Activated CD8-positive, alpha-beta memory T cell treated with anti-CD3 and anti-CD28 coated beads for 36 hours (primary cell): ENCODE results near the gene TAF13. TPM values are rescaled to one million over a fixed set of nuclear protein-coding genes. Genes with fewer than 3 reads are reported as not detected.

Source experiments
- CTCF ChIA-PET: fragments of 350-600 bp; sonication (Branson Sonifier 250); formaldehyde crosslinking; loops from one replicate; lab custom pipeline; 2021; ENCODE audit warnings: antibody characterized with exemption; lab: Charles Lee
- POLR2A ChIA-PET: fragments of 350-600 bp; sonication (Branson Sonifier 250); formaldehyde crosslinking; loops from one replicate; lab custom pipeline; 2021; ENCODE audit warnings: antibody characterized with exemption; lab: Charles Lee
- total RNA-seq, 2 experiments: library from RNA; stranded (reverse); gene quantifications; one replicate each; pipeline ENCODE4 v1.2.3, GENCODE V29; 2021

The TAF13 gene, protein sequence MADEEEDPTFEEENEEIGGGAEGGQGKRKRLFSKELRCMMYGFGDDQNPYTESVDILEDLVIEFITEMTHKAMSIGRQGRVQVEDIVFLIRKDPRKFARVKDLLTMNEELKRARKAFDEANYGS
- total RNA-seq: 10 to 100 TPM; 33.2 to 38.5 TPM

- CTCF ChIA-PET: interaction anchor here (0.6 to 1.8 kb wide), 3 partner anchors 15 to 64 kb away, joined by 3 to 4 read pairs (median 4); no protein-coding TSS in a partner anchor
Measured at GRCh38 chr1:109075531-109076490, at the start of gene TAF13. TAF13 (minus strand) TSS chr1:109076003; CDS start chr1:109075947, 56 bp downstream.

DNA sequence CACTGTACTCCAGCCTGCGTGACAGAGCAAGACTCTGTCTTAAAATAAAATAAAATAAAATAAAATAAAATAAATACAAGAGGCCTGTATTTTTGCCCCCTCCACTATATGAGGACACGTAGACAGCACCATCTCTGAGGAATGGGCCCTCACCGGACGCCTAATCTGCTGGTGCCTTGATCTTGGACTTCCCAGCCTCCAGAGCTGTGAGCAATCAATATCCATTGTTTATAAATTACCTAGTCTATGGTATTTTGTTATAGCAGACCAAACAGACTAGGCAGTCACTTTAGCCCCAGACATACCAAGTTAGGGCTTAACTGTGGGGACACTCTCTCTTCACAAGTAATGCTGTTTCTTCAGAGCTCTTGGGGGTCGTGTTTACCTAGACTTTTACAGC is 44.6 kb upstream of the TAF13 start:
- CTCF ChIA-PET: no interaction called here
- POLR2A ChIA-PET: interaction anchor here (0.9 kb wide), 1 partner anchor 20 kb away, joined by 3 read pairs; no protein-coding TSS in a partner anchor

More at GRCh38 chr1:109075531-109076490, at the start of gene TAF13:
- POLR2A ChIA-PET: interaction anchor here (0.5 to 1.9 kb wide), 2 partner anchors 24 to 74 kb away, joined by 4 to 13 read pairs; no protein-coding TSS in a partner anchor

- POLR2A ChIA-PET: no interaction called here
- CTCF ChIA-PET: no interaction called here
Measured at GRCh38 chr1:109118089-109118488, 42.3 kb upstream of the TAF13 start.

- ChIA-PET POLR2A (interaction anchor here (0.6 to 2.7 kb wide), 3 partner anchors 16 to 648 kb away, joined by 3 to 13 read pairs (median 3); no protein-coding TSS in a partner anchor), CTCF (interaction anchor here (1.2 to 2.9 kb wide), 3 partner anchors 17 to 78 kb away, joined by 3 to 18 read pairs (median 3); no protein-coding TSS in a partner anchor)
Measured at GRCh38 chr1:109116286-109116685, 40.5 kb upstream of the TAF13 start.

- ChIA-PET POLR2A (interaction anchor here (2.7 kb wide), 1 partner anchor 15 kb away, joined by 13 read pairs; no protein-coding TSS in a partner anchor), CTCF (interaction anchor here (1.2 to 2.9 kb wide), 3 partner anchors 16 to 79 kb away, joined by 3 to 18 read pairs (median 3); no protein-coding TSS in a partner anchor)
Measured at GRCh38 chr1:109115685-109116084, 39.9 kb upstream of the TAF13 start.

DNA sequence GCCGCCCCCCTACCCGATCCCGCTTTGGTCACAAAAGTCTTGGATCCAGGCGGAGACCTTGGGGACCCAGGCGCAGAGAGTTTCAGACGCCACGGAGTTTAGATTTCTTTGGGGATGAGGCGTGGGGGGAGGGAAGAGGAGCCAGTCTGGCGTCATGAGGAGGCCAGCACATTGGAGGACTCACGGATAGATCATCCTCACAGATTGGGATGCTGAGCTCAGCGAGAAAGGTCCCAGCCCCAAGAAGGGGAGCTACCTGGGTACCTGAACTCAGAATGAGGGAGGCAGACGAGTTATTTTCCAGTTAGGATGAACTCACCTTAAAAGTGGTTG is 38.5 kb upstream of the TAF13 start:
- POLR2A ChIA-PET: interaction anchor here (2.7 kb wide), 1 partner anchor 14 kb away, joined by 13 read pairs; no protein-coding TSS in a partner anchor
- CTCF ChIA-PET: interaction anchor here (1.0 to 2.9 kb wide), 4 partner anchors 12 to 87 kb away, joined by 3 to 18 read pairs (median 4); no protein-coding TSS in a partner anchor

DNA sequence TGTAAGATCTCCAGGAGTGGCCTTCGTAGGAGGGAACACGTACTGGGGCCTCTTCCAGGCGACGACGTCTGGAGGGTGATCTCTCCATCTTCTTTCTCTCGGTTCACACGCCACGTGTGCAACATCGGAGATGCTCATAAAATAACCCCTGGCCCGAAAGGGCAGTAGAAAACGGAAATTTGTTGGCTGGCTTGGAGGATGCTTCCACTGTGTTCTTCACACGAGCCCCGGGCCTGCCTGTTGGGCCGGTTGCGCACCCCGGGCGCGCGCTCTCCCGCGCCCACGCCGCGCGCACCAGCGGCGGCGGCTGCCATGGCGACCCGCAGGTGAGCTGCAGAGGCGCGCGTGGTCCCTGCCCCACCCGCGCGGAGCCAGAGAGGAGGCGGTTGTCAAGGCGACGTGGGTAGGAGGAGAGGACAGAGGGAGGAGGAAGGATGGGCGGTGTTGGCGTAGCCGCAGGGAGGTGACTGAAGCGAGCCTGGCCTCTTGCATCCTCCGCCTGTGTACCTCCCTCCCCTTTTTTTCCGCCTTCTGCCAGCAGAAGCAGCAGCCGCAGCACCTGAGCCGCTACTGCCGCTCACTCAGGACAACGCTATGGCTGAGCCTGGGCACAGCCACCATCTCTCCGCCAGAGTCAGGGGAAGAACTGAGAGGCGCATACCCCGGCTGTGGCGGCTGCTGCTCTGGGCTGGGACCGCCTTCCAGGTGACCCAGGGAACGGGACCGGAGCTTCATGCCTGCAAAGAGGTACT is 38.0 kb upstream of the TAF13 start, which contains the start of gene ELAPOR1:
Gene ELAPOR1, plus strand, starts transcription at position 526 of the 752 bp plus-strand sequence. Its CDS starts 69 bp downstream, at position 595.
- ChIA-PET POLR2A (interaction anchor here (1.0 to 2.7 kb wide), 2 partner anchors 13 kb away, joined by 4 to 13 read pairs; no protein-coding TSS in a partner anchor), CTCF (interaction anchor here (0.7 to 2.9 kb wide), 13 partner anchors 11 to 314 kb away, joined by 3 to 26 read pairs (median 4); partner anchors contain the start of genes TMEM167B and WDR47)

- ChIA-PET POLR2A (interaction anchor here (0.7 to 1.0 kb wide), 3 partner anchors 12 to 278 kb away, joined by 4 to 11 read pairs (median 4); no protein-coding TSS in a partner anchor), CTCF (interaction anchor here (0.6 to 2.7 kb wide), 16 partner anchors 9 to 315 kb away, joined by 3 to 26 read pairs (median 4); partner anchors contain the start of genes TMEM167B and WDR47)
Measured at GRCh38 chr1:109112652-109113285, 37.0 kb upstream of the TAF13 start.

GRCh38 chr1:109112056-109112651 is 36.4 kb upstream of the TAF13 start:
- ChIA-PET POLR2A (no interaction called here), CTCF (interaction anchor here (0.7 to 2.7 kb wide), 11 partner anchors 9 to 245 kb away, joined by 3 to 26 read pairs (median 3); partner anchors contain the start of genes TMEM167B and WDR47)

DNA sequence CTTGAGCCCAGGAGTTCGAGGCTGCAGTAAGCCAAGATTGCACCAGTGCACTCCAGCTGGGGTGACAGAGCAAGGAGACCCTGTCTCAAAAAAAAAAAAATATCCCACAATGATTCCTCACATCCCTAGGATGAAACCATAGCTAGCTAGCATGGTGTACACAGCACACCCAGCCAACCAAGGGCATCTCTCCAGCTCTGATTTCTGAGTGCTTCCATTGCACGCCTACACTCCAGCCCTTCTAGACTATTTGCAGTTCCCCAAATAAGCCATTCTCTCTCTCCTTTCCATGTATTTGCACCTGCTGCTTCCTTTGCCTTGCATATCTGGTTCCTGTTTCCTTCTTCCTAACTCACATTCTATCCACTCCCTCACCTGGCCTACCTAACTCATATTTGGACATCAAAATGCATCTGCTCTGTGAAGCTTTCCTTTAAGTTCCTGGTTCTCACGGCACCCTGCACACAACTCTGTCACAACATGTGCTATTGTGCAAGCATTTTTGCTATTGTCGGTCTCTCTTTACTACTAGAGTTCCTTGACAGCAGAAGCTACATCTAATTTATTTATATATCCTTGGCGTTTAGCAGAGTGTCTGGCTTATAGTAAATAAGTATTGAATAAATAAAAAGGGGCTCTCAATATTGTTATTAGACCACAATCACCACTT is 35.7 kb upstream of the TAF13 start:
- POLR2A ChIA-PET: interaction anchor here (1.5 kb wide), 1 partner anchor 21 kb away, joined by 3 read pairs; the partner anchor contains the start of gene TMEM167B
- CTCF ChIA-PET: interaction anchor here (0.6 to 2.7 kb wide), 7 partner anchors 8 to 202 kb away, joined by 3 to 26 read pairs (median 7); partner anchors contain the start of gene WDR47

GRCh38 chr1:109109906-109110305 is 34.1 kb upstream of the TAF13 start:
- CTCF ChIA-PET: interaction anchor here (1.4 kb wide), 1 partner anchor 10 kb away, joined by 6 read pairs; no protein-coding TSS in a partner anchor
- POLR2A ChIA-PET: interaction anchor here (1.5 kb wide), 1 partner anchor 19 kb away, joined by 3 read pairs; the partner anchor contains the start of gene TMEM167B

DNA sequence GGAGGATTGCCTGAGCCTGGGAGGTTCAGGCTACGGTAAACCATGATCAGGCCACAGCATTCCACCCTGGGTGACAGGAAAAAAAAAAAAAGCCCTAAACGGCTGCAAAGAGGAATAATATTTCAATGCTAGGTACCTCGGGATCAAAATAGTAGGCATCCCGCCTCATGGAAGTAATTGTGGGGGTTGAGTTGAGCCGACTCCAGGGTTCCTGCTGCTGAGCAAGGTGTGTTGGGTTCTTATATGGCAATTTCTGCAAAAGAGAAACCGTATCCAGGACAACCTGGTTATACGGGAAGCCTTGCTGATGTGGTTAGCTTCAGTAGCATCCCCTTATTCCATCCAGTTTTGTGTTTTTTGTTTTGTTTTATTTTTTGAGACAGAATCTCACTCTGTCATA is 32.0 kb upstream of the TAF13 start:
- ChIA-PET POLR2A (interaction anchor here (0.6 kb wide), 1 partner anchor 33 kb away, joined by 4 read pairs; no protein-coding TSS in a partner anchor), CTCF (no interaction called here)

DNA sequence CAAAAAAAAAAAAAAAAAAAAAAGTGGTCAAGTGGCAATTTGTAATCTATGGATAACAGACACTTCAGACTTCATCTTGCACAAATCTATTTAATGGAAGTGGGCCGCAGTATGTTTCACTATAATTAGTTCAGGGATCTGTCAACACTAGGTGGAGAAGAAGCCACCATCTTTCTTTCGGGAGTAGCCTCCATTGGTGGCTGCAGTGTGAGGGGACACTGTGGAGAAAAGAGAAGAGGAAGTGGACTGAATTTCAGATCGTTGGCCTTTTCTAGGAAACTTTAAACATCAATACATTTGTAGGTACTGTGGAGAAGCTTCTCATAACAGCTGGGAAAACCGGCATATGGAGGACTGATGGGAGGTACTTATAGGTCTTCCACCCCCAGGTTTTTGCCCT is 30.1 kb upstream of the TAF13 start:
- POLR2A ChIA-PET: no interaction called here
- CTCF ChIA-PET: no interaction called here

- ChIA-PET CTCF (interaction anchor here (1.3 to 2.4 kb wide), 2 partner anchors 8 to 71 kb away, joined by 3 to 11 read pairs; a partner anchor contains a TSS), POLR2A (interaction anchor here (0.6 kb wide), 1 partner anchor 18 kb away, joined by 3 read pairs; no protein-coding TSS in a partner anchor)
Measured at GRCh38 chr1:109104364-109105151, 28.8 kb upstream of the TAF13 start.
